Ishikawa (cell line): Measurements from ENCODE around the gene OR10A3.

Source experiments
- CEBPB ChIP-seq: IDR thresholded peaks from 2 replicates; pipeline ENCODE4 v1.6.1; 2012
- CREB1 ChIP-seq: IDR thresholded peaks from 2 replicates; pipeline ENCODE4 v1.6.1; 2012; ENCODE audit warnings: low read depth
- EGR1 ChIP-seq: IDR thresholded peaks from 2 replicates; pipeline ENCODE4 v1.6.1; 2012
- EP300 ChIP-seq: IDR thresholded peaks from 2 replicates; pipeline ENCODE4 v1.6.1; 2012; ENCODE audit warnings: borderline replicate concordance
- FOXM1 ChIP-seq: IDR thresholded peaks from 2 replicates; pipeline ENCODE4 v1.6.1; 2012; ENCODE audit warnings: low read depth, borderline replicate concordance
- MAX ChIP-seq: IDR thresholded peaks from 2 replicates; pipeline ENCODE4 v1.6.1; 2012
- NFIC ChIP-seq: IDR thresholded peaks from 2 replicates; pipeline ENCODE4 v1.6.1; 2012
- RAD21 ChIP-seq: IDR thresholded peaks from 2 replicates; pipeline ENCODE4 v1.6.1; 2012; ENCODE audit warnings: low read depth
- REST ChIP-seq: IDR thresholded peaks from 2 replicates; pipeline ENCODE4 v1.6.1; 2012; ENCODE audit warnings: low read depth, mild to moderate bottlenecking
- TAF1 ChIP-seq: IDR thresholded peaks from 2 replicates; pipeline ENCODE4 v1.6.1; 2012; ENCODE audit warnings: low read depth, mild to moderate bottlenecking
- TCF12 ChIP-seq: IDR thresholded peaks from 2 replicates; pipeline ENCODE4 v1.6.1; 2012; ENCODE audit warnings: low read depth
- TEAD4 ChIP-seq: IDR thresholded peaks from 2 replicates; pipeline ENCODE4 v1.6.1; 2012
- USF1 ChIP-seq: IDR thresholded peaks from 2 replicates; pipeline ENCODE4 v1.6.1; 2012
- YY1 ChIP-seq: IDR thresholded peaks from 2 replicates; pipeline ENCODE4 v1.6.1; 2012; ENCODE audit warnings: low read depth
- ZBTB7A ChIP-seq: IDR thresholded peaks from 2 replicates; pipeline ENCODE4 v1.6.1; 2012; ENCODE audit warnings: low read depth

The OR10A3 gene

DNA sequence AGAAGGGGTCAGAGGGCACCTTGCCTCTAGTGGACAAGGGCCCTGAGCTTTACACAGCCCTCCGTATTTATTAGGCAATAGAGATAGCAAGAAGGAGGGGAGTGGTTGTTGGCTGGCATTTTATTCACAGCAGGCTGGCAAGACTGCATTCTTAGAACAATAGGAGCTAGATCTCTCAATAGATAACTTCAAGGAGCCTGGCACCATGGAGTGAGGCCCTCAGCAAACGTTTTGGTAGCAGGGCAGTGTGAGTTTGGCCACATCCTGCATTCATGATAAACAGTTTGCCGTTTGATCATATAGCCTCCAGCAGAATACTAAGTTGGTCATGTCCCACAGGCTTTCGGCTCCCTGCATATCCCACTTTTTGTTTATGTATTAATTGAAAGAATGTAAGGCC, 42.1 kb downstream of the OR10A3 start:
- TF ChIP-seq USF1 (no peak), EP300 (no peak), RAD21 (no peak), EGR1 (no peak)

DNA sequence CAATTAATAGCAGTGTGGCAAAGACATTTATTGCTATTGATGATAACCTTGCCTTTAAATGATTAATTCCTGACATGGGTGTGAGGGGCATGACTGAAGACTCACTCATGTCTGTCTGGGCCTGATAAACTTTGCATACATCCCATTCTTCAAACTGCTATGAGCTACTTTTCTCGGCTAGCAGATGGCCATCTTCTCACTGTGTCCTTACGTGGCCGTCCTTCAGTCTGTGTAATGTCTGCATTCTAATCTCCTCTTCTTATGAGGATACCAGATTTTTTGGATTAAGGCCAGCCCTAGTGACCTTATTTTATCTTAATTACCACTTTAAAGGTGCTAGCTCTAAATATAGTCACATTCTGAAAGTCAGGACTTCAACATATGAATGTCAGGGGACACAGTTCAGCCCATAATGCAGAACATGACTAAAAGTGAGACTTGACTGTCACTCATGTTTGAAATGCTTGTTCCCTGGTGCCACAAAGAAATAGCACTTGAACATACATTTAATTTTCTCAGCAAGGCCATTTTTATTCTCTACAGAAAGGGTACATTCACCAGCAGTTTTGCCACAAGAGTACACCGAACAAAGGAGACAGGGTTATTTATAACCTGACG, 42.7 kb downstream of the OR10A3 start:
- TF ChIP-seq USF1: no peak
- no peak for TF ChIP-seq MAX
- TF ChIP-seq EGR1: no peak

- TF ChIP-seq YY1: no peak
- no peak for TF ChIP-seq RAD21
- TF ChIP-seq FOXM1: no peak
- no peak for TF ChIP-seq TAF1
- no peak for TF ChIP-seq NFIC
- TF ChIP-seq TEAD4: no peak
- TF ChIP-seq TCF12: no peak
- TF ChIP-seq REST: no peak
- TF ChIP-seq CEBPB: no peak
Observed at GRCh38 chr11:7896009-7896785, 45.3 kb downstream of the OR10A3 start.

- TF ChIP-seq MAX: no peak
- TF ChIP-seq CREB1: no peak
- TF ChIP-seq RAD21: no peak
- no peak for TF ChIP-seq REST
- TF ChIP-seq TEAD4: no peak
- no peak for TF ChIP-seq EGR1
Observed at GRCh38 chr11:7894251-7894650, 47.3 kb downstream of the OR10A3 start.

DNA sequence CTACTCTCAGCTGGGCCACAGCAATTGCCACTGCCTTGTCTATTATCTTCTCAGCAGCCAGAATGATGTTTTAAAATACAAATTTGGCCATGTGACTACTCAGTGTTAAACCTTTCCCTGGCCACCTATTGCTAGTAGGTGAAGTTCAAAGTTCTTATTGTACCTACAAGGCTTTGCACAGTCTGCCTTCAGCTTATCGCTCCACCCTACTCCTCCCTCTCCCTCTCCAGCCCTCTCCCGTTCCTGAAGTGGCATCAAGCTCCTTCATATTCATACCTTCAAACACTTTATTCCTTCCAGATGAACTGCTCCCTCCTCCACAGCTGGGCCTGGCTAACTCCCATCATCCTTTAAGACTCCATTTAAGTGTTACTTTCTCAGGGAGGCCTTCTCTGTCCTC, 47.7 kb downstream of the OR10A3 start:
- TF ChIP-seq ZBTB7A: no peak
- TF ChIP-seq EP300: no peak
- TF ChIP-seq TAF1: no peak
- TF ChIP-seq FOXM1: no peak
- TF ChIP-seq NFIC: no peak
- no peak for TF ChIP-seq RAD21

DNA sequence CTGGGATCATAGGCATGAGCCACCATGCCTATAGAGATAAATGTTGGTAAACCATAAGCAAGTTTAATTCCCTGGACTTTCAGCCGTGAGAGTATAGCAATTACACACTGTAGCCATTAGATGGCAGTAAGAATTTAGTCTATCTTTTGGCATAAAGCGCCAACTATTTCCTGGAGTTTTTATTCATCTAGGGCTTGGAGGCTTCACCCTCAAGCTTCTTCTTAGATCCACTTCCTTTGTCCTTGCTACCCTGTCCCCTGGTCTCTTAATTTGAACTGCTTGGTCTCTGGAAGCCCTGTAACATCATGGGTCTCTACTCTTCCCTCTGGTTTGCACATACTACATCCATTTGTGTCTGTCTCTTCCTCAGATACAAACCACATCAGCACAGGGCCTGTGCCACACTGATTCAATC, 48.7 kb downstream of the OR10A3 start:
- peak; percentile 79 for TF ChIP-seq RAD21
- TF ChIP-seq TCF12: no peak

- TF ChIP-seq TCF12: no peak
- no peak for TF ChIP-seq TAF1
- TF ChIP-seq TEAD4: no peak
- no peak for TF ChIP-seq CEBPB
- no peak for TF ChIP-seq RAD21
Observed at GRCh38 chr11:7892059-7892699, 49.3 kb downstream of the OR10A3 start.
